GM18520 (cell line): ENCODE results near the gene APOBEC3A.
"Not testable (repeated sequence)": the region's sequence is repeated elsewhere in the genome, so short reads cannot be mapped to it uniquely, and the experiment has no call there.

Experiments
- ATAC-seq: cut with Tn5 transposase; IDR thresholded peaks from one replicate; pipeline ENCODE4 v1.9.1; 2021; ENCODE audit not compliant: unreplicated experiment

The APOBEC3A gene

DNA sequence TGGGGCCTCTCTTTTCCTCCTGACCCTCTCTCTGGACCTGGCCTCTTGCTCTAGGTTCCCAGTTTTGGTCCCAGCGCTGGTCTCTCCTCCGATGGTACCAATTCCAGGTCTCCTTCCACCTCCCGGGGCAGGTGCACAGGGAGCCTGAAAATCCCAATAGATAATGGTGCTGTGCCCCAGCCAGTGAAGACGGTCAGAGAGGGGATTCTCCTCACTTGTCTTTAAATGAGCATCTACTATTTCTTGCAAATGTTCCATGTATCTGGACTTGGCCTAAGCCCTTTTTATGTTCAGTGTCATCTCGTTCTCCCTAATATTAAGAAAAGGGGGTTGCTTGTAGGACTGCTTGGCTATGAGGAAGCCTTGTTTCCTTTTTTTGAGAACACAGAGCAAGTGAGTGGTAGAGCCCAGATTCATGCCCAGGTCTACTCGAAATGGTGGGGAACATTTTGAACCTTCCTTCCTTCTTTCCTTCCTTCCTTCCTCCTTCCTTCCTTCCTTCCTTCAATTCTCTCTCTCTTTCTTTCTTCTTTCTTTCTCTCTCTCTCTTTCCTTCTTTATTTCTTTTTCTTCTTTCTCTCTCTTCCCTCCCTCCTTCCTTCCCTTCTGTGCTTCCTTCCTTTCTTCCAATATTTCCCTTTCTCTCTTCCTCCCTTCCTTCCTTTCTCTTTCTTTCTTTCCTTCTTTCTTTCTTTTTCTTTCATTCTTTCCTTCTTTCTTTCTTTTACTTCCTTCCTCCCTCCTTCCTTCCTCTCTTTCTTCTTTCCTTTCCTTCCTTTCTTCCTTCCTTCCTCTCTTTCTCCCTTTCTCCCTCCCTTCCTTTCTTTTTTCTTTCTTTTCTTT is 620 bp downstream of the APOBEC3A start:
- ATAC-seq, result no peak

DNA sequence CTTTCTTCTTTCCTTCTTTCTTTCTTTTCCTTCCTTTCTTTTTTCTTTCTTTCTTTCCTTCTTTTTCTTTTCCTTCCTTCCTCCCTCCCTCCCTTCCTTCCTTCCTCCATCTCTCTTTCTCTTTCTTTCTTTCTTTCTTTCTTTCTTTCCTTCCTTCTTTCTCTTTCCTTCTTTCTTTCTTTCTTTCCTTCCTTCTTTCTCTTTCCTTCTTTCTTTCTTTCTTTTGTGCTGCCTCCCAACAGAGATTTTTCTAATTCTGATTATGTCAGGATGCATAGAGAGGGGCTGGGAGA is 1.2 kb downstream of the APOBEC3A start:
- ATAC-seq, result not testable (repeated sequence)

DNA sequence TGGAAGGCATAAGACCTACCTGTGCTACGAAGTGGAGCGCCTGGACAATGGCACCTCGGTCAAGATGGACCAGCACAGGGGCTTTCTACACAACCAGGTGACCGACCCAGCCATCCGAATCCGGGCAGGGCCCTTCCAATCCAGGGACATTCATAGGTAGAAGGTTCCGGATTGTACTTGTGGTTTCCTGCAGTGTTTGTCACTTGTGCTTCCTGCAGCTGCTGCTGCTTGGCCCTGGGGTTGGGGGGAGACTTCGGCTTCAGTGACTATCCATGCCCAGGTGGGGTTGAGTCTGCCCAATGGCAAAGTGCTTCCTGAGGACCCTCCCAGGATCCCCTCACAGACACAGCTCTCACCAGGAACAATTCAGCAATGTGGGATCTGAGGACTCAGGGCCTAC is 2.2 kb downstream of the APOBEC3A start:
- ATAC-seq, result no peak

- ATAC-seq, result not testable (repeated sequence)
Observed at GRCh38 chr22:38960673-38961072, 3.3 kb downstream of the APOBEC3A start.

DNA sequence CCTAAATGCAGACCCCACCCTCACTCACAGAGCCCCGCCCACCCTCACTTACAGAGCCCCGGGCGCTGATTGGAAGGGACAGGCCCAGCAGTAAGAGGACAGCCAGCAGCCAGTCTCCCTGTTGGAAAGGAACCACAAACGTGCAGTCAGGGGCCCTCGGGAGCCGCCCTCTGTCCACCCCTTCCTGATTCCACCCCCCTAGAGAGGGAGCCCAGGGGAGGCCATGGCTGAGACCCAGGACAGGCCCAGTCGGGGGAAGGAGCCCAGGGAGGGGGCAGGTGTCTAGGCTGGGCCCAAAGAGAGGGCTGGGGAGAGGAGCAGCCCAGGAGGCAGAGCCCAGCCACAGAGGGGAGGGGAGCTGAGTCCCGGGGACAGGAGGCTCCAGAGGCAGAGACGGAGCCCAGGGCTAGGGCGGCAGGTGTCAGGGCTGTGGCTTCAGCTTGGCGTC is 5.9 kb downstream of the APOBEC3A start:
- ATAC-seq, result not testable (repeated sequence)

DNA sequence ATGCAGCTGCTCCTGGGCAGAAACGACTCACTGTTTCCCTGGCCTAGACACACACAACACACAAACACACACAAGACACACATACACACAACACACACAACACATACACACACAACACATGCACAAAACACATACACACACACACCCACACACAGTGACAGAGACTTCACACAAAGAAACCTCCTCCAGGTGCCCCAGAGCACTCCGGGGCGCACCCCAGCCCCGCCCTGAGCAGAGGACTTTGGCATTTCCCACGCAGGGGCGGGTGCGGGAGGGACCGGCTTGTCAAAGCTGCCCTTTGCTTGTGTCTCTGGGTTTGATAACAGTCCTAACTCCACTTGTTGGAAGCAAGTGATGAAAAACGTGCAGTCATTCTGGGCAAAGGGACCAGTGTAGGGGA is 6.5 kb downstream of the APOBEC3A start:
- no peak for ATAC-seq

DNA sequence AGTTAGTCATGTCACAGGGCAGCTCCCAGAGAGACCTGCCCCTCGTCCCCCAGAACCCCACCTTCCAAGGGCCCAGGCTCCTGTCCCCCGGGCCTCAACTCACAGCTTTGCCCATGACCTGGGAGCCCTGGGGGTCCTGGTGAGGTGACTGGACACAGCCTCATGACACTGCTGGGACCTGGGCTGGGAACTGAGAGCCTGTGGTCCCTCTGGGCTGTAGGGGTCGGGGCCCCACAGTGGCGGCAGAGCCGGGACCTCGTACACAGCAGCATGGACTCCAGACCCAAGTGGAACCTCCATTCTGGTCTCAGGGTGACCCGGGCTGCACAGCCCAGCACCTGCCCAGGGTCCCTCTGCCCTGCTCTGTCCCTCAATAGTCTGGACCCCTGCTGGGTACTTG is 6.9 kb downstream of the APOBEC3A start:
- ATAC-seq, result no peak

DNA sequence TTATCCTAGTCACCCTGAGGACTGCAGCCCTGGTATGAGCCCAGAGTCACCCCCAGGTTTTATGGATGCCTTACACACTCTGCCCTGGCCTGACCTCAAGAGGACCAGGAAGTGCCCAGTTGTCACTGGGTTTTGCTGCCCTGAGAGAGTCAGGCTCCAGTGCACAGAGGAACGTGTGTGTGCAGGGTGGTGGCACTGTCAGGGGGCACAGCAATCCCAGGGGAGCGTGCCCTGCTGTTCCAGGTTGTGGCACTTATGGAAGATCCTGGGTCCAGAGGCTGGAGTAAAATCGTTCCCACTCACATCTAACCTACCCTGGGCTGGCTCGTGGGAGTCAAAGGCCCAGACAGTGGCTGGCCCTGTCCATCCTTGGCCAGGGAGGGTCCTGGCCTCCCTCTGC is 7.6 kb downstream of the APOBEC3A start:
- no peak for ATAC-seq

GRCh38 chr22:38965614-38966379 is 8.4 kb downstream of the APOBEC3A start:
- no peak for ATAC-seq

DNA sequence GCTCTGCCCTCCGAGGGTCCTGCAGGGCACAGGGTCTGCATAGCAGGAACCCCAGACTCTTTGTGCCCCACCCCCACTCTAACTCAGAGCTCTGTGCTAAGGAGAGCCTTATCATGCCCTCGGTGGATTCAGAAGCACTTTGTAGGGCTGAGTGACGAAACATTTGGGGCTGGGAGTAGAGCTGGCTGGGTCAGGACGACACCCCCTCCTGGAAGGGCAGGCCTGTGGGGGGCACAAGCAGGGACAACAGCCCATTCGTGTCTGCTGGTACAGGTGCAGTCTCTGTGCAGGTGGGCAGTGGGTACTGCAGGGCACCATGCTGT is 8.9 kb downstream of the APOBEC3A start:
- ATAC-seq, result no peak

- ATAC-seq, result no peak
Observed at GRCh38 chr22:38966942-38967341, 9.5 kb downstream of the APOBEC3A start.

- ATAC-seq, result no peak
Observed at GRCh38 chr22:38967451-38968450, 10.3 kb downstream of the APOBEC3A start.

- no peak for ATAC-seq
Observed at GRCh38 chr22:38968801-38969200, 11.4 kb downstream of the APOBEC3A start.

- ATAC-seq, result no peak
Observed at GRCh38 chr22:38970551-38970950, 13.1 kb downstream of the APOBEC3A start.

DNA sequence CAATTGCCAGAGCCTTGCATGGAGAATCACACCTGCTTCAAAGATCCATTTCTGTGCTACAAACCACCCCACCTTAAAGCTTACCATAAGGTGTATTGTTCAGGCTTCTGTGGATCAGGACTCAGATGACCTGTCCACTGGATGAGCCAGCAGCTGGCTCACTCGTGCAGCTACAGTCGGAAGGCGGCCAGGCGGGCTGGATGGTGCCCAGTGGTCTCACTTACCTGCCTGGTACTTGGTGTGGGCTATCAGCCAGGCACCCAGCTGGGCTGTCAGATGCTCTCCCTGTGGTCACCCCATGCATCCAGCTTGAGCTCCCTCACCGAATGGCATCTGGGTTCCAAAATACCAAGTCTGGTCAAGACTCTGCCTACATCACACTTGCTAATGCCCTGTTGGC is 13.8 kb downstream of the APOBEC3A start:
- ATAC-seq, result no peak

GRCh38 chr22:38971791-38972190 is 14.4 kb downstream of the APOBEC3A start:
- no peak for ATAC-seq

DNA sequence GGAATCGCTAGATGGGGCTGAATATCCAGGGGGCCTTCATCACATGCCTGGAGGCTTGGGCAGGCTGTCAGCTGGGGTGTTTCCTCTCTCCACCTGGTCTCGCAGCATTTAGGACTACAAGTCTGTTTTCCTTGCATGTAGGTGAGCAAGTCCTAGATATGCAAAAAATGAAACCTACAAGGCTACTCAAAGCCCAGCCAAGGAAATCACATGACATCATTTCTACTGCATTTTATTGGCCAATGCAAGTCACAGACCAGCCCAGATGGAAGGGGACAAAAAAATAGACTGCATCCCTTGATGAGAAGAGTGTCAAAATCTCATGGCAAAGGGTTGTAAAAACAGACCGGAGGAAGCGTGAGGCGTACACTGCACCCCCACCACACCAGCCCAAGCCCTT is 15.1 kb downstream of the APOBEC3A start:
- no peak for ATAC-seq

- no peak for ATAC-seq
Observed at GRCh38 chr22:38973289-38974169, 16.1 kb downstream of the APOBEC3A start.

DNA sequence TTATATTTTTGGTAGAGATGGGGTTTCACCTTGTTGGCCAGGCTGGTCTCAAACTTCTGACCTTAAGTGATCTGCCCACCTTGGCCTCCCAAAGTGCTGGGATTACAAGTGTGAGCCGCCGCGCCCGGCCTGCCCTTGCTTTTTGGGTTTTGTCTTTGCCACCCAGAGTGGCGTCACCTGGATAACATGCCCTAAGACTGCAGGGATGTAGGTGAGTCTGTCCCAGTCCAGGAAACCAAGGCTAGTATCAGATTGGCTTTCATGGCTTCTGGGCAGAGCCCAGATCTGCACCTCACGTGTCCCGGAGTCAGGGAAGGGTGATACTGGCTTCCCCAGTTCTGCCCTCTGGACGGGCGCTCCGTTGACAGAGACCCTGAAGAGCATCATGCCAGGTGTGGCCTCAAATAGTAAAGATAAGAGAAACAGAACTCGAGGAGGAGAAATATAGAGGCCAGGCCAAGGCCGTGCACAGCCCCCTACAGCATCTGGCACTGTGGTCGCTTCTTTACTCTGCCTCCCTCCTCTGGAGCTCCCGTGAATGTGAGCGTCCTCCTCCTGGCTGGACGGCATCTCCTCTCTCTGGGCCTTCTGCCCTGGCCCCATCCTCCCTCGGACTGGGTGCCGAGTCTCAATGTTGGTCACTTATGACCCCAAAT is 16.9 kb downstream of the APOBEC3A start:
- ATAC-seq, result no peak

DNA sequence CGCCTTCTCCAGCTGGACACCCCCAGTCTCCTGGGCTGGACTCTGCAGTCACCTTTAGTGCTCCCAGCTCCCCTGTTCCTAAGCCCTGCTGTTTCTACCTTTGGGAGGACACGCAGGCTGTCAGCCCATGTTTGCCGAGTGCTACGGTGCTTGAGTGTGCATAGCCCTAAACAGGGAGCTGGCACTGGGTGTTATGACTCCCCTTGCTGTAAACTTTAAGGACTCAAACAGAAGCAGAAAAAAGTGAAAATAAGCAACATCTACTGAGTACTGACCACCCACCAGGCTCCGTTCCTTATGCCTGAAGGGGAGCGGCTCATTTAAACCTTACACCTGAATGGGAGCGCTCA is 17.4 kb downstream of the APOBEC3A start:
- ATAC-seq, result no peak
